ENCODE measurements around the gene SNRNP200.

The SNRNP200 gene

GRCh38 chr2:96325041-96325883 is 19.9 kb upstream of the SNRNP200 start, which contains the start of gene ITPRIPL1:
Gene ITPRIPL1, plus strand, starts transcription at chr2:96325317. Its CDS starts 523 bp downstream, at chr2:96325840.
- WGBS (ENCODE audit: extremely low coverage, insufficient coverage, insufficient read length): no CpG with 5 or more reads among the region's 58 CpGs

GRCh38 chr2:96324721-96325040 is 19.3 kb upstream of the SNRNP200 start:
- Histone ChIP-seq H3K14ac (ENCODE audit: low read length) (no peak overlapping the region), H3K18ac (ENCODE audit: low read length) (no peak overlapping the region), H2AK5ac (ENCODE audit: low read length) (no peak overlapping the region), H4K8ac (ENCODE audit: low read depth, low read length) (peak overlapping the region; percentile 25), H3K9ac (ENCODE audit: low read length) (peak overlapping the region; percentile 45), H3K4me3 (ENCODE audit: low read depth, low read length) (peak overlapping the region; percentile 67), H3K4ac (ENCODE audit: low read depth, low read length) (no peak overlapping the region), H3K23ac (ENCODE audit: low read length) (no peak overlapping the region), H3K4me1 (ENCODE audit: control insufficient read depth in 1 of 2, insufficient read depth in 2 of 2, low read length in 2 of 2) (peaks cover 7 to 18% of the 10 kb centered on the region in 2 experiments), H3K4me2 (ENCODE audit: low read length) (peak overlapping the region; percentile 69), H2BK5ac (ENCODE audit: low read depth, low read length, poor library complexity) (no peak overlapping the region), H2BK120ac (ENCODE audit: insufficient read depth, low read length, poor library complexity) (no peak overlapping the region), H4K12ac (ENCODE audit: low read depth, low read length) (no peak overlapping the region), H3K79me2 (ENCODE audit: control insufficient read depth, insufficient read depth, low read length, poor library complexity) (peaks cover 3% of the 10 kb centered on the region), H3K79me1 (ENCODE audit: low read length) (no peaks in the 10 kb centered on the region), H4K91ac (ENCODE audit: low read depth, low read length) (no peak overlapping the region), H3K9me3 (ENCODE audit: insufficient read depth, low read depth, low read length) (peaks cover 4% of the 10 kb centered on the region), H3K36me3 (ENCODE audit: control insufficient read depth in 1 of 2, insufficient read depth in 2 of 2, low read length in 2 of 2) (peaks cover 2% of the 10 kb centered on the region in 2 experiments), H2AFZ (ENCODE audit: insufficient read depth, low read length, poor library complexity) (peak overlapping the region; percentile 97), H3K27ac (ENCODE audit: low read depth, low read length) (no peak overlapping the region), H2BK12ac (ENCODE audit: low read length) (no peak overlapping the region), H3K27me3 (ENCODE audit: insufficient read depth, low read length) (peaks cover 34% of the 10 kb centered on the region)
- DNase-seq: no peak
- no CpG with 5 or more reads among the region's 6 CpGs for WGBS (ENCODE audit: extremely low coverage, insufficient coverage, insufficient read length)

More at GRCh38 chr2:96325041-96325883, 19.9 kb upstream of the SNRNP200 start, which contains the start of gene ITPRIPL1:
- peaks cover 2% of the 10 kb centered on the region in 2 experiments for H3K36me3 ChIP-seq (ENCODE audit: control insufficient read depth in 1 of 2, insufficient read depth in 2 of 2, low read length in 2 of 2)
- H3K4me1 ChIP-seq (ENCODE audit: control insufficient read depth in 1 of 2, insufficient read depth in 2 of 2, low read length in 2 of 2): peaks cover 7 to 18% of the 10 kb centered on the region in 2 experiments
- no peak within 1 kb of the TSS for H2AK5ac ChIP-seq (ENCODE audit: low read length)
- H3K18ac ChIP-seq (ENCODE audit: low read length): peak within 1 kb of the TSS; percentile 9
- peak within 1 kb of the TSS; percentile 25 for H4K8ac ChIP-seq (ENCODE audit: low read depth, low read length)
- H3K9me3 ChIP-seq (ENCODE audit: insufficient read depth, low read depth, low read length): peaks cover 4% of the 10 kb centered on the region
- no peak within 1 kb of the TSS for H2BK120ac ChIP-seq (ENCODE audit: insufficient read depth, low read length, poor library complexity)
- H3K9ac ChIP-seq (ENCODE audit: low read length): peak within 1 kb of the TSS; percentile 45
- peak within 1 kb of the TSS; percentile 21 for H3K14ac ChIP-seq (ENCODE audit: low read length)
- H3K79me1 ChIP-seq (ENCODE audit: low read length): no peaks in the 10 kb centered on the region
- H2BK5ac ChIP-seq (ENCODE audit: low read depth, low read length, poor library complexity): no peak within 1 kb of the TSS
- no peak within 1 kb of the TSS for H4K91ac ChIP-seq (ENCODE audit: low read depth, low read length)
- peak within 1 kb of the TSS; percentile 67 for H3K4me3 ChIP-seq (ENCODE audit: low read depth, low read length)
- no peak within 1 kb of the TSS for H2BK12ac ChIP-seq (ENCODE audit: low read length)
- peak within 1 kb of the TSS; percentile 27 for H4K12ac ChIP-seq (ENCODE audit: low read depth, low read length)
- no peak within 1 kb of the TSS for H3K4ac ChIP-seq (ENCODE audit: low read depth, low read length)
- H3K4me2 ChIP-seq (ENCODE audit: low read length): peak within 1 kb of the TSS; percentile 69
- no peak for DNase-seq
- H3K27ac ChIP-seq (ENCODE audit: low read depth, low read length): no peak within 1 kb of the TSS
- H3K27me3 ChIP-seq (ENCODE audit: insufficient read depth, low read length): peaks cover 30% of the 10 kb centered on the region
- H2AFZ ChIP-seq (ENCODE audit: insufficient read depth, low read length, poor library complexity): peak within 1 kb of the TSS; percentile 97
- peaks cover 3% of the 10 kb centered on the region for H3K79me2 ChIP-seq (ENCODE audit: control insufficient read depth, insufficient read depth, low read length, poor library complexity)
- H3K23ac ChIP-seq (ENCODE audit: low read length): no peak within 1 kb of the TSS

GRCh38 chr2:96323849-96324248 is 18.5 kb upstream of the SNRNP200 start:
- Histone ChIP-seq H4K91ac (ENCODE audit: low read depth, low read length) (no peak overlapping the region), H3K79me2 (ENCODE audit: control insufficient read depth, insufficient read depth, low read length, poor library complexity) (peaks cover 3% of the 10 kb centered on the region), H2AK5ac (ENCODE audit: low read length) (no peak overlapping the region), H4K8ac (ENCODE audit: low read depth, low read length) (no peak overlapping the region), H3K27me3 (ENCODE audit: insufficient read depth, low read length) (peaks cover 37% of the 10 kb centered on the region), H4K12ac (ENCODE audit: low read depth, low read length) (no peak overlapping the region), H3K4ac (ENCODE audit: low read depth, low read length) (no peak overlapping the region), H3K4me1 (ENCODE audit: control insufficient read depth in 1 of 2, insufficient read depth in 2 of 2, low read length in 2 of 2) (peaks cover 7 to 18% of the 10 kb centered on the region in 2 experiments), H2BK5ac (ENCODE audit: low read depth, low read length, poor library complexity) (no peak overlapping the region), H3K18ac (ENCODE audit: low read length) (no peak overlapping the region), H3K27ac (ENCODE audit: low read depth, low read length) (no peak overlapping the region), H3K4me2 (ENCODE audit: low read length) (no peak overlapping the region), H3K14ac (ENCODE audit: low read length) (no peak overlapping the region), H2AFZ (ENCODE audit: insufficient read depth, low read length, poor library complexity) (no peak overlapping the region), H2BK12ac (ENCODE audit: low read length) (no peak overlapping the region), H3K79me1 (ENCODE audit: low read length) (no peaks in the 10 kb centered on the region), H3K9ac (ENCODE audit: low read length) (no peak overlapping the region), H3K36me3 (ENCODE audit: control insufficient read depth in 1 of 2, insufficient read depth in 2 of 2, low read length in 2 of 2) (peaks cover 2% of the 10 kb centered on the region in 2 experiments), H3K9me3 (ENCODE audit: insufficient read depth, low read depth, low read length) (peaks cover 4% of the 10 kb centered on the region), H3K23ac (ENCODE audit: low read length) (no peak overlapping the region), H2BK120ac (ENCODE audit: insufficient read depth, low read length, poor library complexity) (no peak overlapping the region), H3K4me3 (ENCODE audit: low read depth, low read length) (no peak overlapping the region)
- no CpG with 5 or more reads among the region's 1 CpG for WGBS (ENCODE audit: extremely low coverage, insufficient coverage, insufficient read length)
- no peak for DNase-seq

GRCh38 chr2:96320728-96321622 is 15.6 kb upstream of the SNRNP200 start:
- no CpG with 5 or more reads among the region's 41 CpGs for WGBS (ENCODE audit: extremely low coverage, insufficient coverage, insufficient read length)
- H4K91ac ChIP-seq (ENCODE audit: low read depth, low read length): no peak overlapping the region
- H3K79me2 ChIP-seq (ENCODE audit: control insufficient read depth, insufficient read depth, low read length, poor library complexity): peaks cover 3% of the 10 kb centered on the region
- no peaks in the 10 kb centered on the region for H3K36me3 ChIP-seq (ENCODE audit: control insufficient read depth in 1 of 2, insufficient read depth in 2 of 2, low read length in 2 of 2)
- no peak overlapping the region for H3K18ac ChIP-seq (ENCODE audit: low read length)
- peaks cover 37% of the 10 kb centered on the region for H3K27me3 ChIP-seq (ENCODE audit: insufficient read depth, low read length)
- no peak overlapping the region for H4K8ac ChIP-seq (ENCODE audit: low read depth, low read length)
- peak overlapping the region; percentile 85 for H3K4me2 ChIP-seq (ENCODE audit: low read length)
- peaks cover 7 to 18% of the 10 kb centered on the region in 2 experiments for H3K4me1 ChIP-seq (ENCODE audit: control insufficient read depth in 1 of 2, insufficient read depth in 2 of 2, low read length in 2 of 2)
- H2AK5ac ChIP-seq (ENCODE audit: low read length): no peak overlapping the region
- H3K9ac ChIP-seq (ENCODE audit: low read length): no peak overlapping the region
- H3K14ac ChIP-seq (ENCODE audit: low read length): no peak overlapping the region
- no peak for DNase-seq
- no peak overlapping the region for H3K4ac ChIP-seq (ENCODE audit: low read depth, low read length)
- no peak overlapping the region for H4K12ac ChIP-seq (ENCODE audit: low read depth, low read length)
- H3K79me1 ChIP-seq (ENCODE audit: low read length): no peaks in the 10 kb centered on the region
- H3K9me3 ChIP-seq (ENCODE audit: insufficient read depth, low read depth, low read length): peaks cover 4% of the 10 kb centered on the region
- H2BK5ac ChIP-seq (ENCODE audit: low read depth, low read length, poor library complexity): no peak overlapping the region
- H3K27ac ChIP-seq (ENCODE audit: low read depth, low read length): no peak overlapping the region
- no peak overlapping the region for H2BK12ac ChIP-seq (ENCODE audit: low read length)
- H3K4me3 ChIP-seq (ENCODE audit: low read depth, low read length): peak overlapping the region; percentile 45
- peak overlapping the region; percentile 21 for H2AFZ ChIP-seq (ENCODE audit: insufficient read depth, low read length, poor library complexity)
- no peak overlapping the region for H2BK120ac ChIP-seq (ENCODE audit: insufficient read depth, low read length, poor library complexity)
- no peak overlapping the region for H3K23ac ChIP-seq (ENCODE audit: low read length)
